WTC11 (cell line): ENCODE data around the gene DNAJC17.

Experiments
- ESRRA ChIP-seq: sonication (generic); formaldehyde crosslinking; IDR thresholded peaks from 2 replicates; pipeline ENCODE4 v1.8.1; 2022; ENCODE audit warnings: mild to moderate bottlenecking, missing genetic modification reagents, borderline replicate concordance
- FOXK1 ChIP-seq: sonication (generic); formaldehyde crosslinking; IDR thresholded peaks from 2 replicates; pipeline ENCODE4 v1.8.0; 2022; ENCODE audit warnings: mild to moderate bottlenecking, moderate library complexity, missing genetic modification reagents
- GRHL2 ChIP-seq: fragments of 250-450 bp; sonication (Bioruptor Pico); IDR thresholded peaks from 2 replicates; pipeline ENCODE4 v1.8.0; 2022; ENCODE audit warnings: mild to moderate bottlenecking, moderate library complexity; ENCODE audit not compliant: insufficient replicate concordance, severe bottlenecking
- JUN ChIP-seq: sonication (generic); formaldehyde crosslinking; IDR thresholded peaks from 2 replicates; pipeline ENCODE4 v1.8.0; 2023; ENCODE audit warnings: mild to moderate bottlenecking, missing genetic modification reagents
- KAT7 ChIP-seq: sonication (generic); formaldehyde crosslinking; IDR thresholded peaks from 2 replicates; pipeline ENCODE4 v1.8.1; 2023; ENCODE audit warnings: missing genetic modification reagents, mild to moderate bottlenecking, borderline replicate concordance
- MXD4 ChIP-seq: fragments of 250-450 bp; sonication (Bioruptor Pico); IDR thresholded peaks from 2 replicates; pipeline ENCODE4 v1.8.0; 2021; ENCODE audit warnings: mild to moderate bottlenecking, moderate library complexity, borderline replicate concordance
- TP53 ChIP-seq: sonication (generic); formaldehyde crosslinking; IDR thresholded peaks from 2 replicates; pipeline ENCODE4 v1.8.1; 2023; ENCODE audit warnings: mild to moderate bottlenecking, missing genetic modification reagents
- ZNF263 ChIP-seq: sonication (generic); formaldehyde crosslinking; IDR thresholded peaks from 2 replicates; pipeline ENCODE4 v1.8.1; 2022; ENCODE audit warnings: low read depth, mild to moderate bottlenecking, moderate library complexity, missing genetic modification reagents
- TF ChIP-seq, protein P1 (sequence below): fragments of 200-600 bp; IDR thresholded peaks from 2 replicates; pipeline ENCODE4 v1.8.0; 2022; ENCODE audit warnings: antibody characterized with exemption
- TF ChIP-seq, protein P2 (sequence below): sonication (generic); formaldehyde crosslinking; IDR thresholded peaks from 2 replicates; pipeline ENCODE4 v1.8.0; 2022; ENCODE audit warnings: mild to moderate bottlenecking, missing genetic modification reagents
- TF ChIP-seq, protein P3 (sequence below): sonication (generic); formaldehyde crosslinking; IDR thresholded peaks from 2 replicates; pipeline ENCODE4 v1.8.1; 2023; ENCODE audit warnings: mild to moderate bottlenecking, missing genetic modification reagents, moderate library complexity

DNA sequence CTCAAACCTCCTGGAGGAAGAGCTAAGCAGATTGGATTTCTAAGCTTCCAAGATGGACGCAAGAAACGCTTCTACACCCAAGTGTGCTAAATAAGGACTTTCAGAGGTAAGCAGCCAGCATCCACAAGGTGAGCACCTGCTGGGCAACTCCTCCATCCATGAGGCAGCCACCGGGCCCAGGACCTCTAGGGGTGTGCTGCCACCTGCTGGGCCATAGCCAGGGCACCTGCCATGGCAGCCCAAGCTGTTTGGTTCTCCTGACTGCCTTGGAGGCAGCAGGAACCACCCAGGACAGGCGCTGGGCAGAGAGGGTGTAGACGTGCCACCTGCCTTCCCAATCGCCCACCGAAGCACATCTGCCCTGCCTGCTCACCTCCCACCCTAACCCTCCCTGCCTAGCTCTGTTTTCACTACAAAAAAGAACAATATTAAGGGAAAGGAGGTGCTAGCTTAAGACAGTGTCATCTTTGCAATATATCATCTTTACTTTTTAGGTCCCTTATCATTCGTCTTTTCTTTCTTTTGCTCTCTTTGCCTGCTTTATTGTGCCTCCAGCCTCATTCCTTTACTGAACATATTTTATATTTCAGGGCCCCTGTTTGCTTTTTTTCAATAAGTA is 24.6 kb downstream of the DNAJC17 start:
- TF ChIP-seq, protein P1, sequence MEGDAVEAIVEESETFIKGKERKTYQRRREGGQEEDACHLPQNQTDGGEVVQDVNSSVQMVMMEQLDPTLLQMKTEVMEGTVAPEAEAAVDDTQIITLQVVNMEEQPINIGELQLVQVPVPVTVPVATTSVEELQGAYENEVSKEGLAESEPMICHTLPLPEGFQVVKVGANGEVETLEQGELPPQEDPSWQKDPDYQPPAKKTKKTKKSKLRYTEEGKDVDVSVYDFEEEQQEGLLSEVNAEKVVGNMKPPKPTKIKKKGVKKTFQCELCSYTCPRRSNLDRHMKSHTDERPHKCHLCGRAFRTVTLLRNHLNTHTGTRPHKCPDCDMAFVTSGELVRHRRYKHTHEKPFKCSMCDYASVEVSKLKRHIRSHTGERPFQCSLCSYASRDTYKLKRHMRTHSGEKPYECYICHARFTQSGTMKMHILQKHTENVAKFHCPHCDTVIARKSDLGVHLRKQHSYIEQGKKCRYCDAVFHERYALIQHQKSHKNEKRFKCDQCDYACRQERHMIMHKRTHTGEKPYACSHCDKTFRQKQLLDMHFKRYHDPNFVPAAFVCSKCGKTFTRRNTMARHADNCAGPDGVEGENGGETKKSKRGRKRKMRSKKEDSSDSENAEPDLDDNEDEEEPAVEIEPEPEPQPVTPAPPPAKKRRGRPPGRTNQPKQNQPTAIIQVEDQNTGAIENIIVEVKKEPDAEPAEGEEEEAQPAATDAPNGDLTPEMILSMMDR, result no peak
- TF ChIP-seq JUN (CRISPR knock-in tag), result no peak
- TF ChIP-seq ESRRA, result no peak
- no peak for TF ChIP-seq KAT7 (CRISPR knock-in tag)
- TF ChIP-seq, protein P2, sequence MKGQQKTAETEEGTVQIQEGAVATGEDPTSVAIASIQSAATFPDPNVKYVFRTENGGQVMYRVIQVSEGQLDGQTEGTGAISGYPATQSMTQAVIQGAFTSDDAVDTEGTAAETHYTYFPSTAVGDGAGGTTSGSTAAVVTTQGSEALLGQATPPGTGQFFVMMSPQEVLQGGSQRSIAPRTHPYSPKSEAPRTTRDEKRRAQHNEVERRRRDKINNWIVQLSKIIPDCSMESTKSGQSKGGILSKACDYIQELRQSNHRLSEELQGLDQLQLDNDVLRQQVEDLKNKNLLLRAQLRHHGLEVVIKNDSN, result no peak
- no peak for TF ChIP-seq MXD4 (CRISPR knock-in tag)
- TF ChIP-seq ZNF263 (CRISPR knock-in tag), result no peak
- TF ChIP-seq FOXK1 (CRISPR knock-in tag), result no peak
- TF ChIP-seq, protein P3, sequence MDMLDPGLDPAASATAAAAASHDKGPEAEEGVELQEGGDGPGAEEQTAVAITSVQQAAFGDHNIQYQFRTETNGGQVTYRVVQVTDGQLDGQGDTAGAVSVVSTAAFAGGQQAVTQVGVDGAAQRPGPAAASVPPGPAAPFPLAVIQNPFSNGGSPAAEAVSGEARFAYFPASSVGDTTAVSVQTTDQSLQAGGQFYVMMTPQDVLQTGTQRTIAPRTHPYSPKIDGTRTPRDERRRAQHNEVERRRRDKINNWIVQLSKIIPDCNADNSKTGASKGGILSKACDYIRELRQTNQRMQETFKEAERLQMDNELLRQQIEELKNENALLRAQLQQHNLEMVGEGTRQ (CRISPR knock-in tag), result no peak
- TF ChIP-seq TP53, result no peak
- no peak for TF ChIP-seq GRHL2
